GM12878 (cell line): ENCODE results near the gene IL34. TPM values are rescaled to one million over a fixed set of nuclear protein-coding genes. Genes with fewer than 3 reads are reported as not detected.

Experiments used
- ATAC-seq: fragments of 200-7000 bp; cut with Tn5 transposase; 3 replicates; pipeline ENCODE4 v1.9.1; 2020; ENCODE audit warnings: mild to moderate bottlenecking, moderate library complexity
- BruUV-seq: library from RNA; stranded (reverse); fragments of 400-500 nt; replicated peaks from 2 replicates; lab custom pipeline; 2021; lab: Mats Ljungman, UMichigan
- CTCF ChIA-PET: fragments of 300-600 bp; sonication (Branson Sonifier 250); formaldehyde crosslinking; extraction: SDS; loops from one replicate; lab custom pipeline; 2021; ENCODE audit warnings: inconsistent platforms; lab: Yijun Ruan, JAX
- POLR2A ChIA-PET: fragments of 350-600 bp; formaldehyde crosslinking; extraction: SDS; loops from one replicate; lab custom pipeline; 2021; ENCODE audit warnings: inconsistent platforms; lab: Charles Lee
- RAD21 ChIA-PET: fragments of 300-600 bp; sonication (Branson Sonifier 250); formaldehyde crosslinking; loops from one replicate; lab custom pipeline; 2023; ENCODE audit warnings: antibody characterized with exemption; ENCODE audit not compliant: unreplicated experiment; lab: Charles Lee
- SMC1A ChIA-PET: fragments of 300-600 bp; sonication (Branson Sonifier 250); formaldehyde crosslinking; loops from one replicate; lab custom pipeline; 2023; ENCODE audit not compliant: unreplicated experiment, uncharacterized antibody; lab: Charles Lee
- DNase-seq: peaks from one replicate; pipeline ENCODE4 v3.0.0-alpha.2; 2011; ENCODE audit warnings: low read depth, low spot score
- FAIRE-seq: peaks from 3 replicates; lab custom pipeline; 2011; peaks lifted over from hg19 to GRCh38; lab: Jason Lieb, UNC
- H2AFZ ChIP-seq: 2 replicates; pipeline ENCODE4 v1.6.0; 2011; ENCODE audit warnings: low read depth, low read length, control low read depth; ENCODE audit not compliant: control insufficient read depth
- H3K27ac ChIP-seq: 2 replicates; pipeline ENCODE4 v1.5.1; 2011; ENCODE audit warnings: control low read depth; ENCODE audit not compliant: control insufficient read depth, insufficient read depth
- H3K27me3 ChIP-seq, 2 experiments: replicated peaks in 1 of 2; 2 replicates each; pipeline versions ENCODE4 v1.6.0 to v1.6.1; 2011; ENCODE audit warnings: low read length in 1 of 2; ENCODE audit not compliant: control insufficient read depth in 2 of 2, insufficient read depth in 2 of 2
- H3K36me3 ChIP-seq, 2 experiments: 2 replicates each; pipeline ENCODE4 v1.5.1; 2011; ENCODE audit warnings: low read length in 1 of 2; ENCODE audit not compliant: control insufficient read depth in 2 of 2, insufficient read depth in 2 of 2
- H3K4me1 ChIP-seq: 2 replicates; pipeline ENCODE4 v1.6.1; 2011; ENCODE audit warnings: mild to moderate bottlenecking, low read length, moderate library complexity, mixed read lengths; ENCODE audit not compliant: control insufficient read depth, insufficient read depth
- H3K4me2 ChIP-seq: 2 replicates; pipeline ENCODE4 v1.6.0; 2011; ENCODE audit warnings: control low read depth; ENCODE audit not compliant: control insufficient read depth, insufficient read depth
- H3K4me3 ChIP-seq: fragments of 200-600 bp; sonication (generic); 2 replicates; pipeline ENCODE4 v1.5.1; 2016
- H3K79me2 ChIP-seq: 2 replicates; pipeline ENCODE4 v1.6.0; 2011; ENCODE audit warnings: low read length; ENCODE audit not compliant: control insufficient read depth, insufficient read depth
- H3K9ac ChIP-seq: 2 replicates; pipeline ENCODE4 v1.8.0; 2011; ENCODE audit warnings: low read length, control low read depth, mixed read lengths; ENCODE audit not compliant: control insufficient read depth, insufficient read depth
- H3K9me3 ChIP-seq: replicated peaks from 3 replicates; pipeline ENCODE4 v1.5.1; 2011; ENCODE audit warnings: mild to moderate bottlenecking, low read length; ENCODE audit not compliant: control insufficient read depth, insufficient read depth
- H4K20me1 ChIP-seq: 2 replicates; pipeline ENCODE4 v1.6.0; 2011; ENCODE audit not compliant: control insufficient read depth, insufficient read depth
- BCL11A ChIP-seq: IDR thresholded peaks from 2 replicates; pipeline ENCODE4 v1.6.1; 2011; ENCODE audit warnings: low read depth, low read length
- MTA2 ChIP-seq: fragments of 450-650 bp; IDR thresholded peaks from 2 replicates; pipeline ENCODE4 v1.6.1; 2016; ENCODE audit warnings: low read depth, mild to moderate bottlenecking, moderate library complexity
- SMAD5 ChIP-seq: IDR thresholded peaks from 2 replicates; pipeline ENCODE4 v1.6.1; 2016; ENCODE audit warnings: antibody characterized with exemption, low read depth
- TARDBP ChIP-seq: IDR thresholded peaks from 2 replicates; pipeline ENCODE4 v1.6.1; 2016; ENCODE audit warnings: borderline replicate concordance
- USF1 ChIP-seq: IDR thresholded peaks from 2 replicates; pipeline ENCODE4 v1.6.1; 2011; ENCODE audit warnings: borderline replicate concordance, low read depth, mild to moderate bottlenecking, moderate library complexity, mixed read lengths, low read length; ENCODE audit not compliant: insufficient read depth; ENCODE audit errors: extremely low read length
- WGBS: methylation state at CpG from one replicate; pipeline ENCODE4 v1.1.6; 2016; ENCODE audit warnings: low lambda C conversion rate; ENCODE audit not compliant: insufficient replicate concordance, insufficient coverage; ENCODE audit errors: missing lambda C conversion rate; 5-methylcytosine and 5-hydroxymethylcytosine counted together
- in situ Hi-C: fragments of 300-500 bp; cut with MboI; formaldehyde crosslinking; loops from 9 replicates; pipeline ENCODE4 v1.14.3; 2018; ENCODE audit warnings: mixed read lengths
- intact Hi-C: fragments of 100-400 bp; cut with micrococcal nuclease; formaldehyde crosslinking; loops from one replicate; pipeline ENCODE4 v1.14.2; 2022; ENCODE audit not compliant: unreplicated experiment
- polyA plus RNA-seq, 11 experiments: library from polyadenylated mRNA; depleted of rRNA in 4 of 11; unstranded in 6 of 11; stranded (reverse) in 5 of 11; fragments of >200 nt; fragmentation: Nextera tagmentation in 4 of 11; fragmentation: Illumina TruSeq in 1 of 11; extraction: Ambion mirVana in 4 of 11; extraction: Trizol in 1 of 11; gene quantifications; 1 replicate in 1 of 11; 2 replicates in 10 of 11; pipeline versions ENCODE4 v1.2.1 to v1.2.3, GENCODE V29; 2011 to 2016; ENCODE audit warnings: inconsistent platforms in 2 of 11, missing spikeins in 2 of 11, low read depth in 1 of 11
- total RNA-seq, 4 experiments: library from RNA; depleted of rRNA in 3 of 4; stranded (reverse); fragments of >200 nt in 3 of 4; fragmentation: Illumina TruSeq in 1 of 4; extraction: Trizol in 1 of 4; gene quantifications; 2 replicates each; pipeline versions ENCODE4 v1.2.1 to v1.2.3, GENCODE V29; 2013 to 2021

Gene IL34
- total and polyA plus RNA-seq, 10 of the 15 experiments (the other 5 are each of a cell fraction or from before 2014, with no cell fraction given) = 0.27 to 0.40 TPM; not detected in 8

- no peaks in the 10 kb centered on the region for H4K20me1 ChIP-seq
- no peaks in the 10 kb centered on the region for H3K9me3 ChIP-seq
- in situ Hi-C loops = no loop called here
- TF ChIP-seq TARDBP (no peak), USF1 (no peak), SMAD5 (no peak), BCL11A (no peak), MTA2 (no peak)
- H3K27me3 ChIP-seq = peaks cover 0 to 3% of the 10 kb centered on the region in 2 experiments; a peak in 2 of 4 replicates
- no TSS peak for BruUV-seq
- ChIA-PET SMC1A (interaction anchor here (1.0 kb wide), 1 partner anchor 8 kb away, joined by 3 read pairs; no protein-coding TSS in a partner anchor), POLR2A (interaction anchor here (0.6 kb wide), 2 partner anchors 80 to 108 kb away, joined by 4 to 6 read pairs; no protein-coding TSS in a partner anchor), CTCF (interaction anchor here (1.1 kb wide), 1 partner anchor 54 kb away, joined by 3 read pairs; no protein-coding TSS in a partner anchor), RAD21 (no interaction called here)
- H3K79me2 ChIP-seq = no peaks in the 10 kb centered on the region
- no peak overlapping the region for H2AFZ ChIP-seq
- DNase-seq (no peak), FAIRE-seq (no peak), ATAC-seq (no peak)
- intact Hi-C loops = loop anchor here (10.0 kb wide), 1 partner anchor 178 kb away; no protein-coding TSS in a partner anchor
- no peak overlapping the region for H3K9ac ChIP-seq
- WGBS = 39% methylated on average over 4 of the region's 4 CpGs
- H3K36me3 ChIP-seq = no peaks in the 10 kb centered on the region
- no peak overlapping the region for H3K4me2 ChIP-seq
- no peaks in the 10 kb centered on the region for H3K4me1 ChIP-seq
- H3K4me3 ChIP-seq = no peak overlapping the region
- H3K27ac ChIP-seq = no peak overlapping the region
Observed at GRCh38 chr16:70597135-70597835, 49.1 kb upstream of the IL34 start.
